ENCODE results near the gene ZNF766. TPM values are rescaled to one million over a fixed set of nuclear protein-coding genes. Genes with fewer than 3 reads are reported as not detected.

ZNF766 gene
- total and polyA plus RNA-seq, 2 of the 13 experiments (the other 11 are each of a cell fraction or from before 2014, with no cell fraction given) = 5.2 to 10.3 TPM

- Histone ChIP-seq H3K27me3 (ENCODE audit: control insufficient read depth in 1 of 2, insufficient read depth in 2 of 2, low read length in 2 of 2) (no peaks in the 10 kb centered on the region; a peak in 1 of 5 replicates), H3K36me3 (replicated peaks in 1 of 2; ENCODE audit: control insufficient read depth in 1 of 2, insufficient read depth in 2 of 2, low read length in 2 of 2) (peaks cover 0 to 6% of the 10 kb centered on the region in 2 experiments; a peak in 1 of 5 replicates), H3K4me1 (ENCODE audit: insufficient read depth, low read length) (peaks cover 16% of the 10 kb centered on the region), H3K9me3 (ENCODE audit: low read length) (peaks cover 5% of the 10 kb centered on the region; the same call in 1 of the 2 replicates), H3K27ac (ENCODE audit: extremely low read length, insufficient read depth, low read length) (no peak overlapping the region), H2AFZ (ENCODE audit: low read length) (no peak overlapping the region), H3K79me2 (ENCODE audit: insufficient read depth, low read length) (peaks cover 55% of the 10 kb centered on the region), H4K20me1 (ENCODE audit: insufficient read depth, low read length) (0 out of 2 replicates have a peak, but pooled peaks cover 2% of the 10 kb centered on the region), H3K4me2 (ENCODE audit: low read depth, low read length) (no peak overlapping the region), H3K9ac (ENCODE audit: insufficient read depth, low read depth, low read length) (no peak overlapping the region), H3K4me3 (replicated peaks in 1 of 3; ENCODE audit: insufficient read depth in 1 of 3, low read depth in 2 of 3, low read length in 3 of 3) (no peak overlapping the region)
- ChIA-PET CTCF (ENCODE audit: low intra/inter-chr PET ratio, low total read pairs) (no interaction called here), POLR2A (no interaction called here)
- ATAC-seq (no peak), FAIRE-seq (no peak), DNase-seq (ENCODE audit: low spot score) (no peak)
- no TSS peak for BruUV-seq (replicated peaks)
- intact Hi-C loops (cut with micrococcal nuclease; ENCODE audit: unreplicated experiment) = no loop called here
- TF ChIP-seq ZNF367 (CRISPR knock-in tag; IDR thresholded peaks at IDR 0.05; ENCODE audit: borderline replicate concordance) (no peak), ZNF431 (CRISPR knock-in tag; IDR thresholded peaks at IDR 0.05; ENCODE audit: borderline replicate concordance, low read depth) (no peak)
- 92% methylated on average over 2 of the region's 2 CpGs for WGBS (ENCODE audit: low lambda C conversion rate)
- in situ Hi-C loops (cut with HindIII; ENCODE audit: extremely low pct_ligation_motif_present, low pct_unique_long_range_greater_than_20kb) = no loop called here
Measured at GRCh38 chr19:52273301-52273700, 3.9 kb downstream of the ZNF766 start.

- Histone ChIP-seq H4K20me1 (ENCODE audit: insufficient read depth, low read length) (0 out of 2 replicates have a peak, but pooled peaks cover 2% of the 10 kb centered on the region), H3K9me3 (ENCODE audit: low read length) (peaks cover 5% of the 10 kb centered on the region; the same call in 1 of the 2 replicates), H3K4me2 (ENCODE audit: low read depth, low read length) (no peak overlapping the region), H3K9ac (ENCODE audit: insufficient read depth, low read depth, low read length) (no peak overlapping the region), H3K79me2 (ENCODE audit: insufficient read depth, low read length) (peaks cover 63% of the 10 kb centered on the region), H3K4me3 (replicated peaks in 1 of 3; ENCODE audit: insufficient read depth in 1 of 3, low read depth in 2 of 3, low read length in 3 of 3) (no peak overlapping the region), H3K36me3 (replicated peaks in 1 of 2; ENCODE audit: control insufficient read depth in 1 of 2, insufficient read depth in 2 of 2, low read length in 2 of 2) (peaks cover 0 to 6% of the 10 kb centered on the region in 2 experiments; a peak in 1 of 5 replicates), H3K27me3 (ENCODE audit: control insufficient read depth in 1 of 2, insufficient read depth in 2 of 2, low read length in 2 of 2) (no peaks in the 10 kb centered on the region; a peak in 1 of 5 replicates), H3K27ac (ENCODE audit: extremely low read length, insufficient read depth, low read length) (no peak overlapping the region), H3K4me1 (ENCODE audit: insufficient read depth, low read length) (peaks cover 16% of the 10 kb centered on the region), H2AFZ (ENCODE audit: low read length) (no peak overlapping the region)
- DNase-seq (ENCODE audit: low spot score) (no peak), ATAC-seq (no peak), FAIRE-seq (no peak)
- in situ Hi-C loops (cut with HindIII; ENCODE audit: extremely low pct_ligation_motif_present, low pct_unique_long_range_greater_than_20kb) (no loop called here), intact Hi-C loops (cut with micrococcal nuclease; ENCODE audit: unreplicated experiment) (no loop called here)
- WGBS (ENCODE audit: low lambda C conversion rate) = 86% methylated on average over 5 of the region's 5 CpGs
- CTCF ChIA-PET (ENCODE audit: low intra/inter-chr PET ratio, low total read pairs) = no interaction called here
- TF ChIP-seq ZNF614 (CRISPR knock-in tag; IDR thresholded peaks at IDR 0.05; ENCODE audit: borderline replicate concordance) (no peak), ZBTB8A (CRISPR knock-in tag; IDR thresholded peaks at IDR 0.05; ENCODE audit: borderline replicate concordance, low read depth) (no peak), MZF1 (CRISPR knock-in tag; IDR thresholded peaks at IDR 0.05; ENCODE audit: borderline replicate concordance) (no peak), ZNF768 (CRISPR knock-in tag; IDR thresholded peaks at IDR 0.05) (no peak), ZNF777 (CRISPR knock-in tag; IDR thresholded peaks at IDR 0.05) (no peak), PRMT3 (CRISPR knock-in tag; IDR thresholded peaks at IDR 0.05; ENCODE audit: borderline replicate concordance, low read depth) (no peak), ZNF644 (CRISPR knock-in tag; IDR thresholded peaks at IDR 0.05; ENCODE audit: low read depth) (no peak), ZNF570 (CRISPR knock-in tag; IDR thresholded peaks at IDR 0.05; ENCODE audit: borderline replicate concordance) (no peak), EEA1 (CRISPR knock-in tag; IDR thresholded peaks at IDR 0.05; ENCODE audit: borderline replicate concordance) (no peak), LCORL (IDR thresholded peaks at IDR 0.05) (no peak), LCORL (CRISPR knock-in tag; IDR thresholded peaks at IDR 0.05) (no peak), BATF2 (CRISPR knock-in tag; IDR thresholded peaks at IDR 0.05) (no peak), TFE3 (CRISPR knock-in tag; IDR thresholded peaks at IDR 0.05) (no peak), MAFF (IDR thresholded peaks at IDR 0.05; ENCODE audit: low read depth, low read length) (no peak)
- no TSS peak for BruUV-seq (replicated peaks)
- POLR2A ChIA-PET = no interaction called here
Measured at GRCh38 chr19:52274191-52274590, 4.8 kb downstream of the ZNF766 start.
